Mononuclear cell (primary cell): ENCODE data around the gene JAG2. TPM values are rescaled to one million over a fixed set of nuclear protein-coding genes. Genes with fewer than 3 reads are reported as not detected.

Experiments
- total RNA-seq: library from RNA; depleted of rRNA; stranded (reverse); fragments of >200 nt; gene quantifications from one replicate; pipeline ENCODE4 v1.2.3, GENCODE V29; 2012

JAG2 gene
- total RNA-seq, 1 donor, result 0.42 TPM

Other genes with a start within 250 kb of the JAG2 start
- 15.3 TPM for gene PLD4, start 243.9 kb downstream of the JAG2 start, total RNA-seq
- 0.10 TPM for gene AHNAK2, start 190.4 kb downstream of the JAG2 start, total RNA-seq
- 0.94 TPM for gene CLBA1, start 183.0 kb downstream of the JAG2 start, total RNA-seq
- 31.2 TPM for gene CDCA4, start 147.7 kb downstream of the JAG2 start, total RNA-seq
- gene GPR132, start 103.3 kb downstream of the JAG2 start, total RNA-seq, result 98.0 TPM
- 6.3 TPM for gene NUDT14, start 12.5 kb upstream of the JAG2 start, total RNA-seq
- gene BTBD6, start 79.8 kb upstream of the JAG2 start, total RNA-seq, result 25.4 TPM
- gene BRF1, start 132.2 kb upstream of the JAG2 start, total RNA-seq, result 39.7 TPM
- 27.0 TPM for gene PACS2, start 146.0 kb upstream of the JAG2 start, total RNA-seq
- 0.10 TPM for gene TEX22, start 229.8 kb upstream of the JAG2 start, total RNA-seq